HL-60 (cell line): ENCODE results near the gene FLACC1.

Experiments
- CTCF ChIP-seq: IDR thresholded peaks from one replicate; pipeline ENCODE4 v1.5.1; 2011; ENCODE audit warnings: low read length, control low read depth, inconsistent platforms; ENCODE audit not compliant: insufficient read depth
- POLR2AphosphoS5 ChIP-seq: IDR thresholded peaks from 2 replicates; pipeline ENCODE4 v1.6.1; 2012; ENCODE audit warnings: low read depth

GRCh38 chr2:201401815-201402214 lies 44.7 kb upstream of the FLACC1 start:
- TF ChIP-seq CTCF (no peak), POLR2AphosphoS5 (no peak)
